ENCODE results near the gene PTPRD. TPM values are rescaled to one million over a fixed set of nuclear protein-coding genes. Genes with fewer than 3 reads are reported as not detected.

PTPRD gene
- total RNA-seq, 1 experiment from 2014 or later, result 32.5 TPM

GRCh38 chr9:8400378-8400777 lies 2212.4 kb downstream of the PTPRD start:
- Histone ChIP-seq H3K18ac (ENCODE audit: insufficient read length, low read depth, low read length) (no peak overlapping the region), H4K91ac (ENCODE audit: insufficient read length, low read depth, low read length) (no peak overlapping the region), H3K27me3 (ENCODE audit: insufficient read depth, low read length) (no peaks in the 10 kb centered on the region), H3K23me2 (ENCODE audit: insufficient read length, low read depth, low read length, poor library complexity, severe bottlenecking) (no peaks in the 10 kb centered on the region), H3K9me3 (ENCODE audit: control insufficient read depth, low read depth, low read length) (no peaks in the 10 kb centered on the region), H4K5ac (ENCODE audit: insufficient read length, low read depth, low read length) (no peak overlapping the region), H3K23ac (ENCODE audit: insufficient read length, low read depth, low read length) (no peak overlapping the region), H3K14ac (ENCODE audit: insufficient read depth, low read length) (no peak overlapping the region), H3T11ph (ENCODE audit: low read length) (no peak overlapping the region), H2BK15ac (ENCODE audit: low read depth, low read length) (no peak overlapping the region), H2BK120ac (ENCODE audit: low read depth, low read length, poor library complexity, severe bottlenecking) (no peak overlapping the region), H2AK5ac (ENCODE audit: insufficient read length, low read length) (no peak overlapping the region), H4K8ac (replicated peaks; ENCODE audit: insufficient read length, low read depth, low read length) (no peak overlapping the region), H2BK5ac (ENCODE audit: insufficient read length, low read length) (no peak overlapping the region), H3K56ac (ENCODE audit: insufficient read length, low read depth, low read length) (no peak overlapping the region), H2BK20ac (ENCODE audit: low read depth, low read length, poor library complexity, severe bottlenecking) (no peak overlapping the region), H3K79me1 (ENCODE audit: insufficient read depth, low read depth, low read length, poor library complexity, severe bottlenecking) (no peaks in the 10 kb centered on the region), H4K20me1 (ENCODE audit: control insufficient read depth, insufficient read depth, insufficient read length) (no peaks in the 10 kb centered on the region), H2BK12ac (ENCODE audit: insufficient read length, low read depth, low read length) (no peak overlapping the region), H2AFZ (ENCODE audit: low read length) (no peak overlapping the region), H3K79me2 (ENCODE audit: insufficient read depth, low read length) (no peaks in the 10 kb centered on the region), H3K4me1 (ENCODE audit: insufficient read depth, low read length) (no peaks in the 10 kb centered on the region; the same call in 1 of the 2 replicates), H3K9ac (ENCODE audit: extremely low read depth, insufficient read length, low read length) (no peak overlapping the region), H3K4ac (ENCODE audit: low read depth, low read length) (no peak overlapping the region), H3K4me2 (ENCODE audit: insufficient read depth, insufficient read length, low read length) (no peak overlapping the region), H3K27ac (ENCODE audit: insufficient read length, low read depth, low read length) (no peak overlapping the region)
- H3K4me1 Mint-ChIP-seq, result peaks cover 11 to 17% of the 10 kb centered on the region in 2 experiments
- no peak for DNase-seq
- WGBS (ENCODE audit: extremely low coverage, insufficient read length, low lambda C conversion rate), result no CpG with 5 or more reads among the region's 1 CpG
- H3K27me3 Mint-ChIP-seq (ENCODE audit: low read depth), result no peaks in the 10 kb centered on the region
- H3K27ac Mint-ChIP-seq, result no peak overlapping the region; a peak in 1 of 7 replicates
- no peaks in the 10 kb centered on the region for H3K36me3 Mint-ChIP-seq (ENCODE audit: insufficient read depth in 1 of 3, low read depth in 3 of 3)
- TF ChIP-seq CTCF (conservative IDR thresholded peaks at IDR 0.05), result no peak
- H3K4me3 Mint-ChIP-seq, result no peak overlapping the region
- H3K9me3 Mint-ChIP-seq, result no peaks in the 10 kb centered on the region

Measured in H9 (cell line).